ENCODE measurements around the gene PTK6.
A peak's percentile ranks its signal among the peaks of the same experiment; 100 is the strongest.

The PTK6 gene

GRCh38 chr20:63521602-63522001, 15.6 kb downstream of the PTK6 start:
- Histone ChIP-seq H4K20me1 (ENCODE audit: insufficient read depth, low read length) (no peaks in the 10 kb centered on the region), H3K4me2 (ENCODE audit: low read depth, low read length) (peak overlapping the region; percentile 99), H3K9ac (ENCODE audit: low read length) (peak overlapping the region; percentile 73), H3K27ac (ENCODE audit: low read length) (no peak overlapping the region), H2AFZ (ENCODE audit: low read length) (no peak overlapping the region), H3K4me3 (ENCODE audit: low read length) (peak overlapping the region; percentile 84), H3K27me3 (replicated peaks; ENCODE audit: insufficient read depth, low read length) (peaks cover 33% of the 10 kb centered on the region), H3K9me3 (replicated peaks; ENCODE audit: insufficient read depth, low read length) (no peaks in the 10 kb centered on the region), H3K79me2 (ENCODE audit: low read length) (peaks cover 15% of the 10 kb centered on the region), H3F3A (ENCODE audit: insufficient read depth, low read length) (peaks cover 7% of the 10 kb centered on the region; the same call in 1 of the 2 replicates), H3K36me3 (replicated peaks; ENCODE audit: insufficient read depth, low read length) (no peaks in the 10 kb centered on the region), H3K4me1 (ENCODE audit: low read length) (0 out of 2 replicates have a peak, but pooled peaks cover 4% of the 10 kb centered on the region), H3K9me2 (replicated peaks; ENCODE audit: insufficient read depth, low read length) (no peaks in the 10 kb centered on the region)
- TF ChIP-seq EZH2phosphoT487 (IDR thresholded peaks at IDR 0.05; ENCODE audit: low read length): no peak
- no peak for TF ChIP-seq EZH2 (optimal IDR thresholded peaks at IDR 0.05; ENCODE audit: low read depth, low read length)
- no peak for TF ChIP-seq CTCF (IDR thresholded peaks at IDR 0.05; ENCODE audit: low read length)
- no peak for DNase-seq

DNA sequence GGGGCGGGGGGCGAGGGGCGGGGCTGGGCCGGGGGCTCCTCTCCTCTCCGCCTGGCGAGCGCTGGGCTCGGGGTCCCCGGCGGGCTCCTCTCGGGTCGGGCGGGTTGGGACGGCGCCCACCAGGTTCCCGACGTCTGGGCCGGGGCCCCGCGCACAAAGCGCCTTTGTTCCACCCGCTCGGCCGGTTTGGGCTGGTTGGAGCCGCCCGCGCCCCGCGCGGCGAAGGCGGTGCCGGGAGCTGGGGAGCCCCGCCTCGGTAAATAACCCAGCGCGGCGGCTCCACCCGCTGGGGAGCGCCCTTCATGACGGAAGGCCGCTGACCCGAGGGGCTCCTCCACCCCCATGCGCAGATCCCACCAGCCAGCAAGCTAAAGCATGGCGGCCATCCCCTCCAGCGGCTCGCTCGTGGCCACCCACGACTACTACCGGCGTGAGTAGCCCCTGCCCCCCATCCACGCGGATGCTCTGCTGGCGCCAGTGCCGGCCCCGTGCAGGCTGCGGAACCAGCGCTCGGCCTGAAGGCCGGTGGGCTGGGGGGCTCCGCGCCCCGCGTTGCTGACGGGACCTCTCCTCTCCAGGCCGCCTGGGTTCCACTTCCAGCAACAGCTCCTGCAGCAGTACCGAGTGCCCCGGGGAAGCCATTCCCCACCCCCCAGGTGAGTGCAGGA, 16.1 kb downstream of the PTK6 start:
- no peaks in the 10 kb centered on the region for H3K9me2 ChIP-seq (replicated peaks; ENCODE audit: insufficient read depth, low read length)
- H3K9me3 ChIP-seq (replicated peaks; ENCODE audit: insufficient read depth, low read length): no peaks in the 10 kb centered on the region
- no peaks in the 10 kb centered on the region for H4K20me1 ChIP-seq (ENCODE audit: insufficient read depth, low read length)
- H3K9ac ChIP-seq (ENCODE audit: low read length): peak overlapping the region; percentile 73
- peak overlapping the region; percentile 99 for H3K4me2 ChIP-seq (ENCODE audit: low read depth, low read length)
- no peaks in the 10 kb centered on the region for H3K36me3 ChIP-seq (replicated peaks; ENCODE audit: insufficient read depth, low read length)
- no peak overlapping the region for H3K27ac ChIP-seq (ENCODE audit: low read length)
- H3K4me3 ChIP-seq (ENCODE audit: low read length): peak overlapping the region; percentile 84
- H3K27me3 ChIP-seq (replicated peaks; ENCODE audit: insufficient read depth, low read length): peaks cover 33% of the 10 kb centered on the region
- H2AFZ ChIP-seq (ENCODE audit: low read length): no peak overlapping the region; the same call in 1 of the 2 replicates
- peaks cover 7% of the 10 kb centered on the region; the same call in 1 of the 2 replicates for H3F3A ChIP-seq (ENCODE audit: insufficient read depth, low read length)
- DNase-seq: peak; percentile 79
- H3K79me2 ChIP-seq (ENCODE audit: low read length): peaks cover 15% of the 10 kb centered on the region
- TF ChIP-seq EZH2 (optimal IDR thresholded peaks at IDR 0.05; ENCODE audit: low read depth, low read length) (no peak), CTCF (IDR thresholded peaks at IDR 0.05; ENCODE audit: low read length) (peak; percentile 14)
- 0 out of 2 replicates have a peak, but pooled peaks cover 4% of the 10 kb centered on the region for H3K4me1 ChIP-seq (ENCODE audit: low read length)

DNA sequence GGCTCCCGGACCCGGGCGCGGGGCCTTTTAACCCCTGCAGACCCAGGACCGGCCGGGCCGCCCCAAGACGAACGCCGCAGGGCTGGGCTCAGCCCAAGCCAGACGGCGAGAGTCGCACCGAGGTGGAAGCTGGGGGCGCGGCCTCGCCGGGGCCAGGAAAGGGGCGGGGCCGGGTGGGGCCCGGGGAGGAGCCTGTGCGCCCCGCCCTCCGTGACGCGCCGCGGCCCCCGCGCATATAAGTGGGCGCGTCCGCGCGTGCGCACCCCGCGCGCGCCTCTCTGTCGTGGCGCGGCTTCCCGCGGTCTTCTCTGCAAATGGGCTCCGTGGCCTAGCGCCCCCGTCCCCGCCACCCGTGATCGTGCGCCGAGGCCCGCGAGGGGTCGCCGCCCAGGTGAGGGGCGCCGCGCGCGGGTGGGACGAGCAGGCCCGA, 16.7 kb downstream of the PTK6 start, which contains the start of gene PPDPF:
PPDPF (plus strand) TSS at position 262 of the 430 bp plus-strand sequence. CDS start 544 bp downstream, outside the sequence.
- H3K79me2 ChIP-seq (ENCODE audit: low read length): peaks cover 15% of the 10 kb centered on the region
- no peaks in the 10 kb centered on the region for H3K9me2 ChIP-seq (replicated peaks; ENCODE audit: insufficient read depth, low read length)
- H3K9me3 ChIP-seq (replicated peaks; ENCODE audit: insufficient read depth, low read length): no peaks in the 10 kb centered on the region
- TF ChIP-seq EZH2phosphoT487 (IDR thresholded peaks at IDR 0.05; ENCODE audit: low read length) (no peak), EZH2 (optimal IDR thresholded peaks at IDR 0.05; ENCODE audit: low read depth, low read length) (no peak), CTCF (IDR thresholded peaks at IDR 0.05; ENCODE audit: low read length) (no peak)
- H3F3A ChIP-seq (ENCODE audit: insufficient read depth, low read length): peaks cover 7% of the 10 kb centered on the region; the same call in 1 of the 2 replicates
- no peak within 1 kb of the TSS for H3K27ac ChIP-seq (ENCODE audit: low read length)
- H3K4me1 ChIP-seq (ENCODE audit: low read length): 0 out of 2 replicates have a peak, but pooled peaks cover 4% of the 10 kb centered on the region
- peak within 1 kb of the TSS; percentile 73 for H3K9ac ChIP-seq (ENCODE audit: low read length)
- H3K36me3 ChIP-seq (replicated peaks; ENCODE audit: insufficient read depth, low read length): no peaks in the 10 kb centered on the region
- DNase-seq: peak; percentile 77
- H2AFZ ChIP-seq (ENCODE audit: low read length): peak within 1 kb of the TSS; percentile 96
- H4K20me1 ChIP-seq (ENCODE audit: insufficient read depth, low read length): no peaks in the 10 kb centered on the region
- peak within 1 kb of the TSS; percentile 84 for H3K4me3 ChIP-seq (ENCODE audit: low read length)
- H3K4me2 ChIP-seq (ENCODE audit: low read depth, low read length): peak within 1 kb of the TSS; percentile 99
- peaks cover 37% of the 10 kb centered on the region for H3K27me3 ChIP-seq (replicated peaks; ENCODE audit: insufficient read depth, low read length)

All from MM.1S (cell line).